Measurements from ENCODE around the gene HDAC9.

The HDAC9 gene

GRCh38 chr7:18786196-18786727 is 290.7 kb downstream of the HDAC9 start:
- no peaks in the 10 kb centered on the region for H3K27me3 ChIP-seq (ENCODE audit: insufficient read depth, low read length, poor library complexity)
- no peaks in the 10 kb centered on the region for H3K79me2 ChIP-seq (ENCODE audit: insufficient read depth, low read length)
- DNase-seq (no peak), ATAC-seq (ENCODE audit: insufficient read depth, low read depth) (no peak)
- H3K36me3 ChIP-seq (ENCODE audit: insufficient read depth, low read length) = no peaks in the 10 kb centered on the region
- H3K9ac ChIP-seq (ENCODE audit: low read depth, low read length) = no peak overlapping the region
- no peak overlapping the region for H2AFZ ChIP-seq (ENCODE audit: low read depth, low read length)
- no peak overlapping the region for H3K27ac ChIP-seq (ENCODE audit: low read length)
- TF ChIP-seq EZH2 (IDR thresholded peaks at IDR 0.05; ENCODE audit: borderline replicate concordance, low read depth, low read length, severe bottlenecking) (no peak), CTCF (IDR thresholded peaks at IDR 0.05; ENCODE audit: borderline replicate concordance, extremely low read depth, low read length, poor library complexity, severe bottlenecking) (no peak)
- H3K4me2 ChIP-seq (ENCODE audit: insufficient read depth, low read length) = no peak overlapping the region
- H3K4me3 ChIP-seq (ENCODE audit: low read depth in 1 of 2, low read length in 2 of 2) = no peak overlapping the region
- H4K20me1 ChIP-seq (ENCODE audit: insufficient read depth, low read length) = no peaks in the 10 kb centered on the region
- no peaks in the 10 kb centered on the region for H3K4me1 ChIP-seq (ENCODE audit: insufficient read depth, low read length)
- H3K9me3 ChIP-seq (ENCODE audit: insufficient read depth, low read length, severe bottlenecking) = no peaks in the 10 kb centered on the region

- DNase-seq (no peak), ATAC-seq (ENCODE audit: insufficient read depth, low read depth) (no peak)
- H2AFZ ChIP-seq (ENCODE audit: low read depth, low read length) = no peak overlapping the region
- H3K27me3 ChIP-seq (ENCODE audit: insufficient read depth, low read length, poor library complexity) = no peaks in the 10 kb centered on the region
- H3K4me2 ChIP-seq (ENCODE audit: insufficient read depth, low read length) = no peak overlapping the region
- no peaks in the 10 kb centered on the region for H3K4me1 ChIP-seq (ENCODE audit: insufficient read depth, low read length)
- H3K9me3 ChIP-seq (ENCODE audit: insufficient read depth, low read length, severe bottlenecking) = no peaks in the 10 kb centered on the region
- TF ChIP-seq EZH2 (IDR thresholded peaks at IDR 0.05; ENCODE audit: borderline replicate concordance, low read depth, low read length, severe bottlenecking) = no peak
- no peak for TF ChIP-seq CTCF (IDR thresholded peaks at IDR 0.05; ENCODE audit: borderline replicate concordance, extremely low read depth, low read length, poor library complexity, severe bottlenecking)
- no peaks in the 10 kb centered on the region for H4K20me1 ChIP-seq (ENCODE audit: insufficient read depth, low read length)
- no peaks in the 10 kb centered on the region for H3K79me2 ChIP-seq (ENCODE audit: insufficient read depth, low read length)
- no peak overlapping the region for H3K4me3 ChIP-seq (ENCODE audit: low read depth in 1 of 2, low read length in 2 of 2)
- H3K36me3 ChIP-seq (ENCODE audit: insufficient read depth, low read length) = no peaks in the 10 kb centered on the region
- H3K9ac ChIP-seq (ENCODE audit: low read depth, low read length) = no peak overlapping the region
- H3K27ac ChIP-seq (ENCODE audit: low read length) = no peak overlapping the region
Observed at GRCh38 chr7:18786796-18787195, 291.2 kb downstream of the HDAC9 start.

- H3K4me3 ChIP-seq (ENCODE audit: low read depth in 1 of 2, low read length in 2 of 2) = no peak overlapping the region
- ATAC-seq (ENCODE audit: insufficient read depth, low read depth) (no peak), DNase-seq (no peak)
- no peaks in the 10 kb centered on the region for H4K20me1 ChIP-seq (ENCODE audit: insufficient read depth, low read length)
- H3K79me2 ChIP-seq (ENCODE audit: insufficient read depth, low read length) = no peaks in the 10 kb centered on the region
- no peak overlapping the region for H3K9ac ChIP-seq (ENCODE audit: low read depth, low read length)
- H3K4me1 ChIP-seq (ENCODE audit: insufficient read depth, low read length) = no peaks in the 10 kb centered on the region
- H3K36me3 ChIP-seq (ENCODE audit: insufficient read depth, low read length) = no peaks in the 10 kb centered on the region
- H3K9me3 ChIP-seq (ENCODE audit: insufficient read depth, low read length, severe bottlenecking) = no peaks in the 10 kb centered on the region
- no peaks in the 10 kb centered on the region for H3K27me3 ChIP-seq (ENCODE audit: insufficient read depth, low read length, poor library complexity)
- H3K27ac ChIP-seq (ENCODE audit: low read length) = no peak overlapping the region
- H2AFZ ChIP-seq (ENCODE audit: low read depth, low read length) = no peak overlapping the region
- H3K4me2 ChIP-seq (ENCODE audit: insufficient read depth, low read length) = no peak overlapping the region
- TF ChIP-seq EZH2 (IDR thresholded peaks at IDR 0.05; ENCODE audit: borderline replicate concordance, low read depth, low read length, severe bottlenecking) = no peak
- no peak for TF ChIP-seq CTCF (IDR thresholded peaks at IDR 0.05; ENCODE audit: borderline replicate concordance, extremely low read depth, low read length, poor library complexity, severe bottlenecking)
Observed at GRCh38 chr7:18788026-18788425, 292.5 kb downstream of the HDAC9 start.

All from DND-41 (cell line).